ENCODE measurements around the gene DDRGK1. TPM values are rescaled to one million over a fixed set of nuclear protein-coding genes. Genes with fewer than 3 reads are reported as not detected.
A peak's percentile ranks its signal among the peaks of the same experiment; 100 is the strongest.

DDRGK1 gene
- total and polyA plus RNA-seq, 2 donors from 2014 or later, result 81.8 to 92.5 TPM

DNA sequence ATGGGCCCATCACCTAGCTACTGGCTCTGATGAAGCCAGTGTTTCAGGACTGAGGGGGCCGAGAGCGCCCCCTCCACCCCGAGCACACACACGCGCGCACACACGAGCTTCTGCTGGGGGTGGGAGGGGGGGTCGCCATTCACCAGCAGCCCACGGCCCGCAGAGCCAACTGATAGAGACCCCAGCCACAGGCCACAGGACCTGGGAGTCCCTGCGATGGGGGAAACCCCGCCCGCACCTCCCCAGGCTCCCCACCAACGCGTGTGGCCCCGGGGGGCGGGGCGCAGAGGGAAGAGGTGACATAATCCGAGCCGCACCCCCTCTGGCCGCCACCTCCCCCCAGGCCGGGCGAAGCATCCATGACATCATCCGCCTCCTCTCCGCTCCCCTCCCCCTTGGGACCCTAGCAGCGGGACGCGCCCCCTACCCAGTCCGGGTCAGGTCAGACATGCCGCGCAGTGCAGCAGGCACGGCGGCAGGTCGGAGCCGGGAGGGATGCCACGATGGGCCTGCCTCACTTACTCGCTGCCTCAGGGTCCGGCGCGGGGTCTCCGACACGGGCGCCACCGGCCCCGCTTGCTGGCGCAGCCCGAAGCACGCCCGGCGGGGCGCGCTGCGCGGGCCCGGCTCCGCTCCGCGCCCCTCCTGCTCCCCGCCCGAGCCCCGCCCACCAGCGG, 31.4 kb downstream of the DDRGK1 start, which contains the start of gene LZTS3:
Gene LZTS3, minus strand, starts transcription at position 617 of the 677 bp plus-strand sequence. CDS start 6,386 bp downstream, outside the sequence.
- FAIRE-seq, result no peak
- peak; percentile 79 to 95 (median 88) for DNase-seq
- intact Hi-C loops (cut with DNase I), result no loop called here
- peaks cover 9% of the 10 kb centered on the region for H3K27me3 ChIP-seq (ENCODE audit: control insufficient read depth, insufficient read depth, low read length)
- peak within 1 kb of the TSS; percentile 53 to 86 (median 73) for H3K9ac ChIP-seq (ENCODE audit: low read length in 3 of 3)
- no peaks in the 10 kb centered on the region for H3K36me3 ChIP-seq (ENCODE audit: control insufficient read depth in 2 of 3, insufficient read depth in 3 of 3, low read length in 3 of 3)
- H3K4me3 ChIP-seq (ENCODE audit: low read length in 3 of 3), result peak within 1 kb of the TSS; percentile 64 to 89 (median 74)
- H3K9me3 ChIP-seq (ENCODE audit: control insufficient read depth in 2 of 3, insufficient read depth in 1 of 3, low read length in 3 of 3), result no peaks in the 10 kb centered on the region
- TF ChIP-seq, protein P1, sequence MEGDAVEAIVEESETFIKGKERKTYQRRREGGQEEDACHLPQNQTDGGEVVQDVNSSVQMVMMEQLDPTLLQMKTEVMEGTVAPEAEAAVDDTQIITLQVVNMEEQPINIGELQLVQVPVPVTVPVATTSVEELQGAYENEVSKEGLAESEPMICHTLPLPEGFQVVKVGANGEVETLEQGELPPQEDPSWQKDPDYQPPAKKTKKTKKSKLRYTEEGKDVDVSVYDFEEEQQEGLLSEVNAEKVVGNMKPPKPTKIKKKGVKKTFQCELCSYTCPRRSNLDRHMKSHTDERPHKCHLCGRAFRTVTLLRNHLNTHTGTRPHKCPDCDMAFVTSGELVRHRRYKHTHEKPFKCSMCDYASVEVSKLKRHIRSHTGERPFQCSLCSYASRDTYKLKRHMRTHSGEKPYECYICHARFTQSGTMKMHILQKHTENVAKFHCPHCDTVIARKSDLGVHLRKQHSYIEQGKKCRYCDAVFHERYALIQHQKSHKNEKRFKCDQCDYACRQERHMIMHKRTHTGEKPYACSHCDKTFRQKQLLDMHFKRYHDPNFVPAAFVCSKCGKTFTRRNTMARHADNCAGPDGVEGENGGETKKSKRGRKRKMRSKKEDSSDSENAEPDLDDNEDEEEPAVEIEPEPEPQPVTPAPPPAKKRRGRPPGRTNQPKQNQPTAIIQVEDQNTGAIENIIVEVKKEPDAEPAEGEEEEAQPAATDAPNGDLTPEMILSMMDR (IDR thresholded peaks at IDR 0.05; ENCODE audit: borderline replicate concordance, extremely low read depth, insufficient read depth), result no peak
- peak within 1 kb of the TSS; percentile 77 to 89 for H3K27ac ChIP-seq (ENCODE audit: low read depth in 2 of 2, low read length in 2 of 2)
- H3K4me1 ChIP-seq (ENCODE audit: control insufficient read depth in 2 of 3, insufficient read depth in 2 of 3, low read depth in 1 of 3, low read length in 3 of 3), result peaks cover 0 to 20% (median 14%) of the 10 kb centered on the region in 3 donors

DNA sequence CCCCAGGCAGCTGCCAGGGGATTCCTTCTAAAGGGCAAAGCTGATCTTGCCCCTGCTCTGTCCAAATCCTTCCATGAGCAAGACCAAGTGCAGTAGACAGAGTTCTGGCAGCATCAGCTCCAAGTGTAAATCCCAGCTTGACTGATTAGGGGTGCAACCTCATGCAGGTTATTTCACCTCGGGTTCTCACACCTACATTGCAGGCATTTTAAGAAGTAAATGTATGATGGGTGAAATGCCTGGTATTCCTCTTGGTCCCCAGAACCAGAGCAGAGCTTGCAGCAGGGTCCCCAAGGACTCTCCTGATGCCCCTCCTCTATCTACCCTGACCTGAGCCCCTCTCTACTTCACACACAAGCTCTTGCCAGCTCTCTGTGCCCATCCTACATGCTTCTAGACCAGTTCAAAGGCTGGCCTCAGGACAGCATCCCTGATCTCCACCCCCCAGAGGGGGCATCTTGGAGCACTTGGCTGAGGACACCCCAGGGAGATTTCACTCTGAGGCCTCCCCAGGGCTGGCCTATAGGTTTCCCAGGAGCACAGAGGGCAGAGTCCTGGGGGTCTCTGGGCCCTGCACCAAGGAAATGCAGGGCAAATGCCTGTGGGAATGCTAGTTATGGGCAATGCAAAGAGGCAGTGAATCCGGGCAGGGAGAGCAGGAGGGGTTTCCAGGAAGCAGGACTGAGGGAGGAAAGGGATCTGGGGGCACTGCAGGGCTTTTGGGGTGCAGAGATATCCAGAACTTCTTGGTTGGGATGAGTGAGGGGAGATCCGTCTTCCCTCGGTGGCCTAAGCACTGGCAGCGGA, 32.2 kb downstream of the DDRGK1 start:
- Histone ChIP-seq H3K9ac (ENCODE audit: low read length in 3 of 3) (peak overlapping the region in 1 of 3 donors; percentile 37), H3K4me1 (ENCODE audit: control insufficient read depth in 2 of 3, insufficient read depth in 2 of 3, low read depth in 1 of 3, low read length in 3 of 3) (peaks cover 0 to 20% (median 14%) of the 10 kb centered on the region in 3 donors), H3K27me3 (ENCODE audit: control insufficient read depth, insufficient read depth, low read length) (peaks cover 9% of the 10 kb centered on the region), H3K4me3 (ENCODE audit: low read length in 3 of 3) (peak overlapping the region in 2 of 3 donors; percentile 37 to 74), H3K9me3 (ENCODE audit: control insufficient read depth in 2 of 3, insufficient read depth in 1 of 3, low read length in 3 of 3) (no peaks in the 10 kb centered on the region), H3K27ac (ENCODE audit: low read depth in 2 of 2, low read length in 2 of 2) (no peak overlapping the region), H3K36me3 (ENCODE audit: control insufficient read depth in 2 of 3, insufficient read depth in 3 of 3, low read length in 3 of 3) (no peaks in the 10 kb centered on the region)
- intact Hi-C loops (cut with DNase I), result no loop called here
- TF ChIP-seq, protein P1 (IDR thresholded peaks at IDR 0.05; ENCODE audit: borderline replicate concordance, extremely low read depth, insufficient read depth), result no peak
- DNase-seq (peak in 1 of 5 donors; percentile 68), FAIRE-seq (no peak)

DNA sequence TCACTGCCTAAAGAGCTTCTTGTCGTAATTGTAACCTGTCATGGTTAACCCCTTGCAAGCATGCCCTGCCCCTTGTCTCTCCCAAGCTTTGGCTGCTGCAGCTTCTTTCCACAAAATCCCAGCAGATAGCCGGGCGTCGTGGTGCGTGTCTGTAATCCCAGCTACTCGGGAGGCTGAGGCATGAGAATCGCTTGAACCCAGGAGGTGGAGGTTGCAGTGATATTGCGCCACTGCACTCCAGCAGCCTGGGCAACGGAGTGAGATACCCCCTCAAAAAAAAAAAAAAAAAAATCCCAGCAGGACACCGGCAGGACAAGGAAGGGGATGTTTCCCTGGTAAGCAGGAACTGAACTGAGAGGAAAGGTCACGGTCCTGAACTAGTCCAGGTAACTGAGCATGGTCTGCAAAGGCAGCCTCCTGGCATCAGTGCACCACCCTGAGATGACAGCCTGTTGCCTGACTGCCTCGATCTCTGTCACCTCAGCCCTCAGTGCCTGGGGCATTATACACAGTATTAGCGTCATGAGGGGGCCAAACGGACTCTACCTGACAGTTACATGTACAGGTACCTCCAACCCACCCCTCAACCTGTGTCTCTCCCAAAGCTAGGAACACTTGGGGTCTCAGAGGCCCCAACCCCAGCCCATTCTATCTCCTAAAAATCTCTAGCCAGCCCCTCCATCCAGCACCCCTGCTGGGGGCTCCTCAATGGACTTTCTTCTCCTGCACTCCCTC, 32.9 kb downstream of the DDRGK1 start:
- no peak for FAIRE-seq
- H3K4me1 ChIP-seq (ENCODE audit: control insufficient read depth in 2 of 3, insufficient read depth in 2 of 3, low read depth in 1 of 3, low read length in 3 of 3), result peaks cover 0 to 23% (median 14%) of the 10 kb centered on the region in 3 donors
- intact Hi-C loops (cut with DNase I), result no loop called here

More for the DNA sequence above, 32.9 kb downstream of the DDRGK1 start:
- no peaks in the 10 kb centered on the region for H3K36me3 ChIP-seq (ENCODE audit: control insufficient read depth in 2 of 3, insufficient read depth in 3 of 3, low read length in 3 of 3)
- no peak overlapping the region for H3K9ac ChIP-seq (ENCODE audit: low read length in 3 of 3)
- TF ChIP-seq, protein P1 (IDR thresholded peaks at IDR 0.05; ENCODE audit: borderline replicate concordance, extremely low read depth, insufficient read depth), result no peak
- H3K27me3 ChIP-seq (ENCODE audit: control insufficient read depth, insufficient read depth, low read length), result peaks cover 9% of the 10 kb centered on the region
- H3K9me3 ChIP-seq (ENCODE audit: control insufficient read depth in 2 of 3, insufficient read depth in 1 of 3, low read length in 3 of 3), result no peaks in the 10 kb centered on the region
- no peak overlapping the region for H3K4me3 ChIP-seq (ENCODE audit: low read length in 3 of 3)
- DNase-seq, result no peak
- no peak overlapping the region for H3K27ac ChIP-seq (ENCODE audit: low read depth in 2 of 2, low read length in 2 of 2)

Measured in kidney (tissue), 14 donors.